Activated naive CD4-positive, alpha-beta T cell treated with anti-CD3 and anti-CD28 coated beads, Interleukin-2, amount 50 U/mL, for 72 hours (primary cell): ENCODE measurements around the gene LRRFIP1. TPM values are rescaled to one million over a fixed set of nuclear protein-coding genes. Genes with fewer than 3 reads are reported as not detected.
A peak's percentile ranks its signal among the peaks of the same experiment; 100 is the strongest.
"Not testable (repeated sequence)": the region's sequence is repeated elsewhere in the genome, so short reads cannot be mapped to it uniquely, and the experiment has no call there.

Experiments used
- ATAC-seq, 2 donors: fragments of 150-1000 bp; cut with Tn5 transposase; 2 replicates each; pipeline ENCODE4 v1.10.0; 2021; ENCODE audit warnings: mild to moderate bottlenecking in 2 of 2, moderate library complexity in 2 of 2
- DNase-seq, 2 donors: peaks; one replicate each; pipeline ENCODE4 v3.0.0; 2021 to 2022; ENCODE audit warnings: low spot score in 2 of 2
- H3K27ac Mint-ChIP-seq, 2 donors: one replicate each; pipeline ENCODE4 v1.8.0; 2022; ENCODE audit warnings: mild to moderate bottlenecking in 2 of 2, mixed read lengths in 2 of 2
- H3K36me3 Mint-ChIP-seq, 2 donors: one replicate each; pipeline ENCODE4 v1.8.0; 2022; ENCODE audit warnings: mixed read lengths in 2 of 2
- H3K9me3 Mint-ChIP-seq, 2 donors: one replicate each; pipeline ENCODE4 v1.8.0; 2022; ENCODE audit warnings: mixed read lengths in 2 of 2
- total RNA-seq, 2 donors: library from RNA; stranded (reverse); gene quantifications; one replicate each; pipeline ENCODE4 v1.2.3, GENCODE V29; 2022

The LRRFIP1 gene
- total RNA-seq, 2 donors from 2014 or later: 190 to 193 TPM

DNA sequence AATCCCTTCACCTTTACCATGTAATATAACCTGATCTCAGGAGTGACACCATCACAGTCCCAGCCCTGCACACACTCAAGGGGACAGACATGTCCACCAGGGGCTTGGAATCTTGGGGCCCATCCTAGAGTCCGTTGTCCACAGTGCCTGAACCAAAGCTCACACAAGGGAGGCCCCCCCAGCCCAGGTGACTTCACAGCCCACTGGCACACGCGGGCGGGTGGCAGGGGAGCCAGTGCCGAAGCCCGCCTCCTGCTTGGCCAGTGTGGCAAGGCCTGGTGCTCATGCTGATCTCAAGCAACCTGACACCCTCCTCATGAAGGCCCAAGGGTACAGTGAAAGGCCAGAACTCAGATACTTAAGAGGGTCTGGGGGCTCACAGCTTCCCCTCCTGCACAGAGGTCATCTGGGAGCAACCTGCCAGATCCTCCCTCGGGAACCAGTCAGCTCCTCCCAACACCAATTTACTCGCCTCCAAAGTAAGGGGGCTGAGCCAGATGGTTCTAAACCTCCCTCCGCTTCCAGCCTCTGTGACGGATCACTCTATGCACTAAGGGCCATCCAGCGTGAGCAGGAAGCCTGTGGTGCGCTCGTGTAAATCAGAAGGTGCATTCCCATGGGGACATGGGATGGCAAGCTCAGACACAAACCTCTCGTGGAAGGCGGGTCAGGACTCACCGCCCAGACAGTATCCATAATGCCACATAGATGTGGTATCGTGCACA lies 33.6 kb upstream of the LRRFIP1 start:
- no peak overlapping the region for H3K27ac Mint-ChIP-seq
- DNase-seq (no peak), ATAC-seq (no peak)
- H3K36me3 Mint-ChIP-seq: no peaks in the 10 kb centered on the region
- no peaks in the 10 kb centered on the region for H3K9me3 Mint-ChIP-seq

GRCh38 chr2:237594514-237594871 lies 32.9 kb upstream of the LRRFIP1 start:
- H3K9me3 Mint-ChIP-seq: no peaks in the 10 kb centered on the region
- H3K36me3 Mint-ChIP-seq: no peaks in the 10 kb centered on the region
- ATAC-seq: no peak
- DNase-seq: no peak
- no peak overlapping the region for H3K27ac Mint-ChIP-seq

- not testable (repeated sequence) for ATAC-seq, H3K9me3 Mint-ChIP-seq, DNase-seq, H3K36me3 Mint-ChIP-seq
- peak overlapping the region in 1 of 2 donors; percentile 74 for H3K27ac Mint-ChIP-seq
Observed at GRCh38 chr2:237595829-237596519, 31.4 kb upstream of the LRRFIP1 start.

DNA sequence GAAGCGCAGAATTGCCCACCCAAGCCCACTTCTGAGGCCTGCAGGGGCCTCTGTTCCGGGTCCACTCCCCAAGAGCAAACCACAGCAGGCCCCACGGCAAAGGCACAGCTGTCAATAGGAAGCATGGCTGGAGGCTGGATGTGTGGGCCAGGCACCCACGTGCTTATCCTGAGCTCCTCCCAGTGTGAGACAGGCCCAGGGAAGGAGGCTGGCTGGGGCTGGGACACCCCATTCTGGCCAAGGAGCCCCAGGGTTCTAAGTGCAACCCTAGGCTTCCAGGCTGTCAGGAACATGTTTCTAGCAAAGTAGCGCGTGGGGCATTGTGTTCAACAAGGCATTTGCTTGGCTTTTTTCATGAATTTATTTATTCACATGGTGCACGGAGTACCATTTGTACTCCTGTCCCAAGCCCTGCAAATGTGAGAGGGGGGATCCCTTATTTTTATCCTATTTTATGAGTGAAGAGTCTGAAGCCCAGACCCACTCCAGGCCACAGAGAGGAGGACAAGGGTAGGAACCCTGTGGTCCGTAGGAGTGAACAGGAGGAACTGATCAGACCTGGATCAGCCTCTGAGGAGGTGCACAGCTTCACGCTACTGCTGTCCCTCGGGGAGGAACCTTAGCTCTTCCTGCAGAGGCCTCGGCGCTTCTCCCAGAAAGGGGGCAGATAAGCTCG lies 30.7 kb upstream of the LRRFIP1 start:
- no peak for ATAC-seq
- Mint-ChIP-seq H3K36me3 (no peaks in the 10 kb centered on the region), H3K9me3 (no peaks in the 10 kb centered on the region), H3K27ac (peak overlapping the region in 1 of 2 donors; percentile 74)
- no peak for DNase-seq

- peak overlapping the region in 1 of 2 donors; percentile 86 for H3K27ac Mint-ChIP-seq
- no peaks in the 10 kb centered on the region for H3K9me3 Mint-ChIP-seq
- no peak for ATAC-seq
- DNase-seq: no peak
- no peaks in the 10 kb centered on the region for H3K36me3 Mint-ChIP-seq
Observed at GRCh38 chr2:237597196-237598145, 29.9 kb upstream of the LRRFIP1 start.

DNA sequence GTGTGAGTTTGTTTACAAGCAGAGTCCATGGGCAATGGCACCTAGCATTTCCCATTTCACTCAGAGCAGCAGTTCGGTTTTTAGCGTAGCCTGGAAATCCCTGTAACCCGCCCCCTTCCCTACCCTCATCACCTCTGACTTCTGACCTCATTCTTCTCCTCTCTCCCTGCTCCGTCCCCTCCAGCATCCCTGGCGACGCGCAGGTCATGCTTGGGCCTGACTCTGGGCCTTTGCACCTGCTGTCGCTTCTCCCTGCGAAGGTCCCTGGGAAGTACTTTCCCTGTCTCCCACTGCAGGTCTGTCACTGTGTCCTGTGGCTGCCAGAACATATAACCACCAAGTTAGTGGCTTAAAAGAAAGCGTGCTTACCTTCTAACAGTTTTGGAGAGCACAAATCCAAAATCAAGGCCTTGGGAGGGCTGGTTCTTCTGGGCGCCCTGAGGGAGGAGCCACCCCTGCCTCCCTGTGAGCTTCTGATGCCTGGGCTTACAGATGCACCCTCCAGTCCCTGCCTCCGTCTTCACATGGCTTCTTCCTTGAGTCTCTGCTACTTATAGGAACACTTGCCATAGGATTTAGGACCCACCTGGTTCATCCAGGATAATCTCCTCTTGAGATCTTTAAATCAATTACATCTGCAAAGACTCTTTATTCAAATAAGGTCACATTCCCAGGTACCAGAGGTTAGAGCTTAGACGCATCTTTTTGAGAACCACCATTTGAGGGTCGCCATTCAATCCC lies 28.7 kb upstream of the LRRFIP1 start:
- ATAC-seq: no peak
- no peak for DNase-seq
- Mint-ChIP-seq H3K27ac (peak overlapping the region in 1 of 2 donors; percentile 65), H3K36me3 (no peaks in the 10 kb centered on the region), H3K9me3 (no peaks in the 10 kb centered on the region)

DNA sequence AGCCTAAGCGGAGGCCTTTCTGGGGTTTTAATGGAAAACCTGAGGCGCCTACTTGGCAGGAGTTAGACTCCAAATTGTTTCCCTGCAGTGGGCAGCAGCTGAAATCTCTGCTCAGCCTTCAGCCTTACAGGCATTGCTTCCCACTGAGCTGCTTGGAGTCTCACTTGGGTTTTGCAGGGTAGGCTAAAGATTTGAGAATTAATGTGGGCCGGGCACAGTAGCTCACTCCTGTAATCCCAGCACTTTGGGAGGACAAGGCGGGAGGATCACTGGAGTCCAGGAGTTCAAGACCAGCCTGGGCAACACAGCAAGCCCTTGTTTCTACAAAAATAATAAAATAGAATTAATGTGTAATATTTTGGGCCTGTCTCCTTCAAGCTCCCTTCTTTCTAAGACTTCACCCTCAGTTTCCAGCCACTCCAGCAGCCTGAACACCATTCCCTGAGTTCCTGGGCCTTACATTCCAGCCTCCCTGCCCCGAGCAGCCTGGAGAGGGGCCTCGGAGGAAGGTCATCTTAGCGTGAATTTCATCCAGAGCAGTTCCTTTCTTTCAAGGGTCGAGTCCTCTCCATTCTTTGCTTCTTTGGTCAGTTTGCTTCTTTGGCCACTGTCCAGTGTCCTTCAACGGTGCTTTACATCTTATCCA lies 27.8 kb upstream of the LRRFIP1 start:
- Mint-ChIP-seq H3K27ac (no peak overlapping the region), H3K36me3 (no peaks in the 10 kb centered on the region), H3K9me3 (no peaks in the 10 kb centered on the region)
- DNase-seq (no peak), ATAC-seq (no peak)

GRCh38 chr2:237600205-237600846 lies 27.1 kb upstream of the LRRFIP1 start:
- ATAC-seq (no peak), DNase-seq (no peak)
- no peaks in the 10 kb centered on the region for H3K36me3 Mint-ChIP-seq
- no peaks in the 10 kb centered on the region for H3K9me3 Mint-ChIP-seq
- peak overlapping the region in 1 of 2 donors; percentile 5 for H3K27ac Mint-ChIP-seq

DNA sequence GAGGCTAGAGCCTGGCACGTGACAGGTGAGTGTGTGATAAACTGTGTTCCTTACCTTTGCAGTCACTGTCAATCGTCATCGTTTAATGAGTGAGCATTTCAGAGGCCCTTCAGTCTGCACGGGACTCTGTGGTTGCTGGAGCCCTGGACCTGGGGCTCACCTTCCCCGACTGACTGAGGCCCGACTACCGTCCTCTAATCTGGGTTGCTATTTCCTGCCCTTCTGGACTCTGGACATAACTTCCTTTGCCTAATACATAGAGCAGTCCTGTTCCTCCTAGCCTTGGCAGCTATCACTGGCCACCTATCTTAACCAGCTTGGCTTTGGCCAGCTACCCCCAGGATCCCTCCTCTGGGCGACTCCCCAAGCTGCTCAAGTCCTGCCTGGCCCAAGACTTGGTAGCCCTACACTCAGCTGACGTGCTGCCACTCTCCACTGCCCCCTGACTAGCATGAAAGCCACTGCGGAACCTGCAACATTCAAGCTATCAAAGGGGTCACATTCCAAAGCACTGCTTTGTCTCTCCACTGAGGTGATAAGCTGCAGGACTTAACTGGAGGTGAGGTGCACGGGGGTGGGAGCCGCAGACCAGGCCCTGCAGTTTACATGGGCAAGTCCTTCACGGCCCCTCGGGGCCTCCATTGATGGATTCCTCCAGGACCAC lies 25.8 kb upstream of the LRRFIP1 start:
- Mint-ChIP-seq H3K36me3 (no peaks in the 10 kb centered on the region), H3K27ac (peak overlapping the region; percentile 5 to 44), H3K9me3 (no peaks in the 10 kb centered on the region)
- no peak for DNase-seq
- no peak for ATAC-seq

DNA sequence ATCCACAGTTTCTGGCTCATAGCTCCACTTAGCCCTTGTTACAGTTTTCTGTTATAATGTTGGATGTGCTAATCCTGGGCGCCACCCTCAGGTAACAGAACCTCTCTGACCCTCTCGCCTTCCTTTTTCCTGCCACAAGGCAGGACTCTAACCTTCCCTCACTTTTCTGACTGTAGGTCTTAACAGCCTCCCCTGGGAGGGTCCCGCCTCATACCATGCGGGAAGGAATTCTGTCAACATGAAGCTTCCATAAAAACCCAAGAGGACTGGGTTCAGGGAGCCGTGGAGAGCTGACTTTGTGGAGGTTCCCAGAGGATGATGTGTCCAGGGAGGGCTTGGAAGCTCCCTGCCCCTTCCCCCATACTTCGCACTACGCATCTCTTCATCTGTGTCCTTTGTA lies 25.0 kb upstream of the LRRFIP1 start:
- Mint-ChIP-seq H3K36me3 (no peaks in the 10 kb centered on the region), H3K27ac (peak overlapping the region in 1 of 2 donors; percentile 83), H3K9me3 (peaks cover 0 to 5% of the 10 kb centered on the region in 2 donors)
- ATAC-seq: no peak
- DNase-seq: no peak

DNA sequence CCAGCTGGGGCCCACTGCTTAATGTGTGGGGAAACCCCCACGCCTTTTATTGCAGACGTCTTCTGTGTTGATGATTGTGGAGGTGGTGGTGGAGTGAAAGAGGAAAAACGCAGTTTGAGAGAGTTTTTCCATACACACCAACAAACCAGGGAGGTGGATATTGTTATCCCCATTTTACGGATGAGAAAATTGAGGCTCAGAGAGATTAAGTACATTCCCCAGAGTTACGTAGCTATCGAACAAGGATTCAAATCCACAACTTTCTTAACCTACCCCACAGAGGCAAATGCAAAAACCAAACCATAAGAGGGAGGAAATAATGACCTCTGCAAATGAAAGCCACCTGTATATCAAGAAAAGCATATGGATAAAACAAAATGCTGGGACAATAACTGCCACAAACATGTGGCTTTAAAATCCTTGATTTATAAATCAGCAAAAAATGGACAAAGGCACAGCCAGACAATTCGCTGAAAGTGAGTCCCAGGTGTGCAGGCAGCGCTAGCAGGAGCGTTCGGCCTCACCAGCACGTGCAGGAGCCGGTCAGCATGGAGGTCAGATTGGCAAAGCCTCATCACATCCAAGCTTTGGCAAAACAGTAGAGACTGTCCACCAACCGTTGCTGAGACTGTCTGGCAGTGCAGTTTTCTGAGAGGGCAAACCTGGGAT lies 24.2 kb upstream of the LRRFIP1 start:
- Mint-ChIP-seq H3K9me3 (peaks cover 0 to 5% of the 10 kb centered on the region in 2 donors), H3K27ac (peak overlapping the region; percentile 83 to 87), H3K36me3 (no peaks in the 10 kb centered on the region)
- ATAC-seq (no peak), DNase-seq (no peak)

DNA sequence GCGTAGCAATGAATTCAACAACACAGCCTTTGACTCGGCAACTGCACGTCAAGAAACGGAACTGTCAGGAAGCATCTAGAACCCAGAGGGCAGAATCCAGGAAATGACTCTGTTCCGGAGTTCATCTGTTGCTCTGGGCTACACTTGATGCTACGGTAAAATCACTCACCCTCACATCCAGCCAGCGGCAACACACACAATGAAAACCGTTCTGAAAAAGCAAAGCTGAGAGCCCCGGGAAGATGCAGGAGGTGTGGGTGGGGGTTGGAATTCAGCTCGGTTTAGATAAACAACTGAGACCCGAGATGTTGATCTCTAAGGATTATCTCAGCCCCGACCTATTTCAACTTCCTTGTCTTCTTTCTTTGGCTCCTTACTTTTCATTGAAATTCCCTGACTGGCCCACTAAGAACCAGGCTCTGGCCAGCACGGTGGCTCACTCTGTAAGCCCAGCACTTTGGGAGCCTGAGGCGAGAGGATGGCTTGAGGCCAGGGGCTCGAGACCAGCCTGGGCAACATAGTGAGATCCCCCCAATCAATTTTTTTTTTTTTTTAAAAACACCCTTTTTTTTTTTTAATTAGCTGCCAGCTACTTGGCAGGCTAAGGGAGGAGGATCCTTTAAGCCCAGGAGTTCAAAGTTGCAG lies 23.5 kb upstream of the LRRFIP1 start:
- Mint-ChIP-seq H3K27ac (peak overlapping the region; percentile 83 to 87), H3K36me3 (no peaks in the 10 kb centered on the region), H3K9me3 (peaks cover 0 to 5% of the 10 kb centered on the region in 2 donors)
- ATAC-seq (peak; percentile 88 to 95), DNase-seq (no peak)

DNA sequence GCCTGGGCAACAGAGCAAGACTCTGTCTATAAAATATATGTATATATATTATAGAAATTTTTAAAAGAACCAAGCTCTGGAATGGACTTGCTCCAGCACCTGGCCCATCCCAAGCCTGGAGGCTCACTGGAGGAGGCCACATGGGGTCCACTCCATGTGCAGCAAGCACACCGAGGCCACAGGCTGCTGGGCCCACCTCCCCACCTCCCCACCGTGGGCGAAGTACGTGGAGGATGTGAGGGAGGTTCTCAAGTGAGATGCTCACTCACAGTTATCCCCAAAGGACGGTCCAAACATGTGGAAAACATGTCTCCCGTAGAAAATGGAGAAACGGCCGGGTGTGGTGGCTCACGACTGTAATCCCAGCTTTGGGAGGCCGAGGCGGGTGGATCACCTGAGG lies 23.0 kb upstream of the LRRFIP1 start:
- ATAC-seq: no peak
- no peak for DNase-seq
- Mint-ChIP-seq H3K36me3 (no peaks in the 10 kb centered on the region), H3K27ac (no peak overlapping the region), H3K9me3 (peaks cover 0 to 5% of the 10 kb centered on the region in 2 donors)

DNA sequence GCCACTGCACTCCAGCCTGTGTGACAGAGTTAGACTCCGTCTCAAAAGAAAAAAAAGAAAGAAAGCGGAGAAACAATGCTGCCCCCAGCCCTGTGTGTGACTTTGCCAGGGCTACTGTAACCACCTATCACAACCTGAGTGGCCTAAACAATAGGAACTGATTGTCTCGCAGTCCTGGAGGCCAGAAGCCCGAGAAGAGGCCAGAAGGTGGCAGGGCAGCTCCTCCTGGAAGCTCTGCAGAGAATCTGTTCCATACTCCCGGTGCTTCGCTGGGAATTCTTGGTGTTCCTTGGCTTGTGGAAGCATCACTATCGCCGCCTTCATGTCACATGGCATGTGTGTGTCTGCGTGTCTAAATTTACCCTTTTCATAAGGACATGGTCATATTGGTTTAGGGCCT lies 22.4 kb upstream of the LRRFIP1 start:
- DNase-seq: no peak
- Mint-ChIP-seq H3K27ac (peak overlapping the region in 1 of 2 donors; percentile 34), H3K9me3 (peaks cover 0 to 5% of the 10 kb centered on the region in 2 donors), H3K36me3 (no peaks in the 10 kb centered on the region)
- ATAC-seq: no peak
